AG09319 (cell line): Measurements from ENCODE around the gene DOCK3.
"Not testable (repeated sequence)": the region's sequence is repeated elsewhere in the genome, so short reads cannot be mapped to it uniquely, and the experiment has no call there.

Experiments
- DNase-seq: peaks from one replicate; pipeline ENCODE4 v3.0.0-alpha.2; 2010; ENCODE audit warnings: low read depth; ENCODE audit errors: extremely low read depth
- TF ChIP-seq, protein P1 (sequence below): IDR thresholded peaks from 2 replicates; pipeline ENCODE4 v1.5.1; 2011; ENCODE audit warnings: low read depth, mild to moderate bottlenecking, inconsistent platforms, low read length, moderate library complexity

Gene DOCK3

DNA sequence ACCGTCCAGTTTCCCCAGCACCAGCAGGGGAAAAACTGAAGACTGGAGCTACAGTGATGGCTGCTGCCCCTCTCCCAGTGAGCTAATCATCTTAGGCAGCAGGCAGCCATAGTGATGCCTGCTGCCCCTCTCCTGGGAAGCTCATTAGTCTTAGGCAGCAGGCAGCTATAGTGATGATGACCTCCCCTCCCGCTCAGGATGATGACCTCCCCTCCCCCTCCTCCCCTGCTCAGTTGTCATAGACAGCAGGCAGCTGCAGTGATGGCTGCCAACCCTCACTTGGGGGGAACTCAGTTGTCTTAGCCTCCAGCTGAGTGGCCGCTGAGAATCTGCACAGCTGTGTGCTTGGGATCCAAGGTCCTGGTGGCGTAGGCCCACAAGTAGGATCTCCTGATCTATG is 629.5 kb downstream of the DOCK3 start:
- no peak for DNase-seq
- TF ChIP-seq, protein P1, sequence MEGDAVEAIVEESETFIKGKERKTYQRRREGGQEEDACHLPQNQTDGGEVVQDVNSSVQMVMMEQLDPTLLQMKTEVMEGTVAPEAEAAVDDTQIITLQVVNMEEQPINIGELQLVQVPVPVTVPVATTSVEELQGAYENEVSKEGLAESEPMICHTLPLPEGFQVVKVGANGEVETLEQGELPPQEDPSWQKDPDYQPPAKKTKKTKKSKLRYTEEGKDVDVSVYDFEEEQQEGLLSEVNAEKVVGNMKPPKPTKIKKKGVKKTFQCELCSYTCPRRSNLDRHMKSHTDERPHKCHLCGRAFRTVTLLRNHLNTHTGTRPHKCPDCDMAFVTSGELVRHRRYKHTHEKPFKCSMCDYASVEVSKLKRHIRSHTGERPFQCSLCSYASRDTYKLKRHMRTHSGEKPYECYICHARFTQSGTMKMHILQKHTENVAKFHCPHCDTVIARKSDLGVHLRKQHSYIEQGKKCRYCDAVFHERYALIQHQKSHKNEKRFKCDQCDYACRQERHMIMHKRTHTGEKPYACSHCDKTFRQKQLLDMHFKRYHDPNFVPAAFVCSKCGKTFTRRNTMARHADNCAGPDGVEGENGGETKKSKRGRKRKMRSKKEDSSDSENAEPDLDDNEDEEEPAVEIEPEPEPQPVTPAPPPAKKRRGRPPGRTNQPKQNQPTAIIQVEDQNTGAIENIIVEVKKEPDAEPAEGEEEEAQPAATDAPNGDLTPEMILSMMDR = no peak

- DNase-seq = no peak
Measured at GRCh38 chr3:51306093-51306492, 631.4 kb downstream of the DOCK3 start.

DNA sequence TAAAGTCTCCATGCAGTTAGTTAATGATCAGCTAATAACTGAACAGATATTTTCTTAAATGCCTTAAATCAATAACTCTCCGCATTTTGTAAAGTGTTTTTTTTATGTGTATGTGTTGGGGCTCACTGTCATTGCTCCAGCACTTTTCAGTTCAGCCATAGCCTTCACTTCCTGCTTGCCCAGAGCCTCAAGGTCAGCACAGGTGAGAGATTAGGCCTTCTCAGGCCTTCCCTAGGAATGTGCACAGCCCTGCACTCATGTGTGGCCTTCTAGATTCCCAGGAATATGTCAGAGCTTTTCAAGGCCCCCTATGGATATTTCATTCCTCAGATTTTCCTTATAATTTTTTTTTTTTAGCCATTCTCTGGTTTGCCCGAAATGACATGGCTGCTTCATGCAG is 632.7 kb downstream of the DOCK3 start:
- TF ChIP-seq, protein P1 = no peak
- no peak for DNase-seq

More at GRCh38 chr3:51306093-51306492, 631.4 kb downstream of the DOCK3 start:
- TF ChIP-seq, protein P1 = no peak

DNA sequence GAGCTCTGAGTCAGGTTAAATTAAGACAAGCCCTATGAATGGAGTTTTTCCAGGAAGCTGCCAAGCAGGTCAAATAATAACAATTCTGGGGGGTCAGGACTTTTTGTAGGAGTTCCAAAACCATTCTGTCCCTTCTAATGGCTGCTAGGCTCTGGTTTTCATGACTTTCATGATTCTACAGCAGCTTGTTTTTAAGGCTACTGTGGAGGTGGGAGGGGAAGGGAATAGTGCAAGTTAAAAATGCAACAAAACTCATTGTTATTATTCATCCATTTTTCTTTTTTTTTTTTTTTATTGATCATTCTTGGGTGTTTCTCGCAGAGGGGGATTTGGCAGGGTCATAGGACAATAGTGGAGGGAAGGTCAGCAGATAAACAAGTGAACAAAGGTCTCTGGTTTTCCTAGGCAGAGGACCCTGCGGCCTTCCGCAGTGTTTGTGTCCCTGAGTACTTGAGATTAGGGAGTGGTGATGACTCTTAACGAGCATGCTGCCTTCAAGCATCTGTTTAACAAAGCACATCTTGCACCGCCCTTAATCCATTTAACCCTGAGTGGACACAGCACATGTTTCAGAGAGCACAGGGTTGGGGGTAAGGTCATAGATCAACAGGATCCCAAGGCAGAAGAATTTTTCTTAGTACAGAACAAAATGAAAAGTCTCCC is 633.3 kb downstream of the DOCK3 start:
- not testable (repeated sequence) for DNase-seq

DNA sequence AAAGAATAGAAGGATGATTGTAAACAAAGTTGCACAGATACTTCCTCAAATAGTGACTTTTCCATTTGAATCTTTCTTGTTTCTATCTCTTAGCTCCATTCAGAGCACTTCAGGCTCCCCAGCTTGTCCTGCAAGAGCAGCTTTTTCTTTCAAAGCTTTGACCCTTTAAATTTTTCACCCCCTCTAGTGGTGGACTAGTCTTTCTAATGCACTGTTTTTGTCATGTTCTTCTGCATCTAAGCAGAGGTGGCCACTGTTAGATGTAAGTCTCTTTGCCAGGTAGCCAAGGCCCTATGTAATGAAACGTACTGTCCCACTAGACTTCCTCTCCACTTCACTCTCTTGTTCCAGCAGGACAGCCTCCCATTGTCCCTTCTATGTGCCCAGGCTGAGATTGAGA is 636.3 kb downstream of the DOCK3 start:
- peak; percentile 2 for DNase-seq
- TF ChIP-seq, protein P1 = peak; percentile 46

DNA sequence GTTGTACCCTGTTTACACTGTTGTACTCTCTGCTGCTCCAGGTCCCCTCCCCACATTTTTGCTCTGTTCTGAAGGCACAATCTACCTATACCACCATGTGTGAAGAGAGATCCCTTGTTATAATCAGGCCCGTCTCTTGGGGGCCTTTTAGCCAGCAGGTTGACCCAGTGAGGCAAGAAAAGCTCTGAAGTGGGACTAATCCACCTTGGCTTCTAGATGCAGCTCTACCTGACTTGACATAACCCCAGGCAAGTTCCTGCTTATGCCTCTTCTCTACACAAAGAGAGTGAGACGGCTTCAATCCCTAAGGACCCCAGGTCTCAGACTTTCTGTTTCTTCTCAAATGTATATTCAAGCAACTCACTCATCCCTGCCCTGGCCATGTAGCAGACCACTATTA is 653.5 kb downstream of the DOCK3 start:
- DNase-seq = no peak
- TF ChIP-seq, protein P1 = no peak

GRCh38 chr3:51330046-51330445 is 655.3 kb downstream of the DOCK3 start:
- no peak for DNase-seq
- TF ChIP-seq, protein P1 = no peak

DNA sequence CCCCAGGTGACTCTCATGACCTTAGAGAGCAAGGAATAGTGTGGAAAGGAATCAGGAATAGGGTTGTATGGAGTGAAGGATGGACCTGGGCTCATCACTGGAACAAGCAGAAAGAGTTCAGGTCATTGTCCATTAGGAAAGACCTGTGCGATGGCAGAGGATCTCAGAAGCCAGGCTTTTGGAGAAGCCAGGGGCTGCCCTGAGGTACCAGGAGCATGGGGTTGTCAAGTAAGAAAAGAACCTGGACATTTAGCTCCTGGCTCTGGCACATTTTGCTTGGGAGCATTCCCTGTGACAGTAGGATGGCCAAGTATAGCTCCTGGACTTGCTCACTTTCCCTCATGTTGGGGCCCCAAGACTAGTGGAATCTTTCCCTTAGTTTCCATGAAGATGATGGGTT is 657.4 kb downstream of the DOCK3 start:
- no peak for DNase-seq
- TF ChIP-seq, protein P1 = no peak
